MCF 10A (cell line): ENCODE measurements around the gene ROPN1. TPM values are rescaled to one million over a fixed set of nuclear protein-coding genes. Genes with fewer than 3 reads are reported as not detected.

ENCODE experiments used
- BruUV-seq: library from RNA; stranded (reverse); fragments of 400-500 nt; replicated peaks from 2 replicates; lab custom pipeline; 2021; lab: Mats Ljungman, UMichigan
- CTCF ChIA-PET: fragments of 300-600 bp; sonication (Branson Sonifier 250); formaldehyde crosslinking; extraction: SDS; loops from one replicate; lab custom pipeline; 2021; ENCODE audit warnings: antibody characterized with exemption, inconsistent platforms; lab: Yijun Ruan, JAX
- POLR2A ChIA-PET: fragments of 300-600, 350-650 bp; sonication (Branson Sonifier 250); formaldehyde crosslinking; extraction: SDS; loops from one replicate; lab custom pipeline; 2020; ENCODE audit warnings: antibody characterized with exemption, inconsistent platforms; lab: Yijun Ruan, JAX
- DNase-seq: peaks from one replicate; pipeline ENCODE4 v3.0.0-alpha.2; 2018; ENCODE audit not compliant: unreplicated experiment
- H3K27ac Mint-ChIP-seq: one replicate; pipeline ENCODE4 v1.8.0; 2022; ENCODE audit warnings: mild to moderate bottlenecking, low read depth, mixed read lengths; ENCODE audit not compliant: unreplicated experiment
- H3K27me3 Mint-ChIP-seq: one replicate; pipeline ENCODE4 v1.8.0; 2022; ENCODE audit warnings: mixed read lengths; ENCODE audit not compliant: insufficient read depth, unreplicated experiment
- H3K36me3 Mint-ChIP-seq: one replicate; pipeline ENCODE4 v1.8.0; 2022; ENCODE audit warnings: mild to moderate bottlenecking, moderate library complexity, mixed read lengths; ENCODE audit not compliant: insufficient read depth, unreplicated experiment
- H3K4me1 Mint-ChIP-seq: one replicate; pipeline ENCODE4 v1.8.0; 2022; ENCODE audit warnings: mixed read lengths; ENCODE audit not compliant: insufficient read depth, unreplicated experiment
- H3K4me3 Mint-ChIP-seq: one replicate; pipeline ENCODE4 v1.8.0; 2022; ENCODE audit warnings: mild to moderate bottlenecking, moderate library complexity, mixed read lengths; ENCODE audit not compliant: unreplicated experiment
- H3K9me3 Mint-ChIP-seq: one replicate; pipeline ENCODE4 v1.8.0; 2022; ENCODE audit warnings: mixed read lengths; ENCODE audit not compliant: unreplicated experiment
- intact Hi-C: fragments of 100-400 bp; cut with micrococcal nuclease; formaldehyde crosslinking; loops from 2 replicates; pipeline ENCODE4 v1.14.1; 2022
- total RNA-seq: library from RNA; stranded (reverse); gene quantifications from 2 replicates; pipeline ENCODE4 v1.2.3, GENCODE V29; 2022
- TF ChIP-seq, protein P1 (sequence below): fragments of 200-600 bp; IDR thresholded peaks from one replicate; pipeline ENCODE4 v1.8.0; 2022; ENCODE audit warnings: antibody characterized with exemption, mild to moderate bottlenecking; ENCODE audit not compliant: unreplicated experiment

The ROPN1 gene
- total RNA-seq, 1 experiment from 2014 or later = not detected

DNA sequence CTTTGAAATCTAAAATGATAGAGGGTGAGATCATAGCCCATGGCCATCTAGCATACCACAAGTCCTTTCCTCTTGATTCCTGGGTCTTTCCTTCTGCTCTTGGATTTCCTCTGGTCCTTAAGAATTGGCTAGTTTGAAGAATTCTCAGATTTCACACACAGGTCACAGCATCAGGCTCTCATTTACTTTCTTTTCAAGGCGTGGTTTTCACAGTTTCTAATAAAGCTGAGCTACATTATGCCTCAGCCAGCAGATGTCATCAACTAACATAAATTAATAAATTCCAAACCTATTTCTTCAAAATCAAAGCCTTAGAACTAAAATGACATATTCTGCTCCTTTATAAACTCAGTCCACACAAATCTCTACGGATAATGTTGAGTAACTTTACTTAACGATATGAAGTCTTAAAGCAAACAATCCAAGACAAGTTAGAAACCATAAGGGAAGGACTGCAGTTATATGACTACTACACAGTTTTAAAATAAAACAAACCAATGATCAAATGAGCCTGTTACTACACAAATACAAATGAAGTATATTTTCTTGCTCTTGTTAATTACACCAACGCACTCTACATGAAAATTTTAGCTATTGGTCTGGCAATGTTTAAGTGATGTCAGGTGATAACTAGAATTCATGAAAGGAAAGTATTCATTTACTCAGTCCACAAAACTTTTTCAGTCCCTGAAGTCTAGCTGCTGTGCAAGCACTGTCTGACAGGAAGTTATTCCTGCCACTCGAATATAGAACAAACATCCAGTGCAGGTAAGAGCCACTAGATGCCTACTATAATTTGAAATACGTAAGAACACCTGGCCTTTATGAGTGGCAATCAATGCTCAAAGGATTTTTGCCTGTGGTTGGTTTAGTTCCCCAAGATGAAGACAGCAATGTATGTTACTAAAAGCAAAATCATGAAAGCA is 40.1 kb downstream of the ROPN1 start:
- no peaks in the 10 kb centered on the region for H3K9me3 Mint-ChIP-seq
- CTCF ChIA-PET = interaction anchor here (0.6 kb wide), 2 partner anchors 25 to 516 kb away, joined by 3 to 4 read pairs; no protein-coding TSS in a partner anchor

DNA sequence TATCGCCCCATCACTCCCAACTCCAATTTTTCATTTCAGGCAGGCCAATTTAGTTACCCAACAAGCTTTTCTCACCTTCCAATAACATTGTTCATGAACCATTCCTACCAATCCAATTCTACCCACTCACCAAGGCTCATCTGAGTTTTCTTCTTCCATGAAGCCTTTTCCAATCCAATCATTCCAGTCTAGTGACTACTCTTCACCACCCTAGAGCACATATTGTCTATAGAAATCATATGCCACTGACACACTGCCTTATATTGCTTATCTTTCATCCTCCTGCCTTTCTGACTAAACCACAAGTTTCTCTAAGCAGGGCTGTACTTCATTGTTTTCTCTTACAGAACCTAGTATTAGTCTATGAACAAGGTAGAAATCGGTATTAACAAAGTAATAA is 42.3 kb downstream of the ROPN1 start:
- H3K27me3 Mint-ChIP-seq = no peaks in the 10 kb centered on the region
- no TSS peak for BruUV-seq
- intact Hi-C loops = no loop called here
- H3K4me1 Mint-ChIP-seq = no peaks in the 10 kb centered on the region
- no peak overlapping the region for H3K4me3 Mint-ChIP-seq
- ChIA-PET POLR2A (interaction anchor here (1.3 kb wide), 1 partner anchor 10 kb away, joined by 7 read pairs; the partner anchor contains the start of gene CCDC14), CTCF (interaction anchor here (0.6 to 0.7 kb wide), 2 partner anchors 12 to 380 kb away, joined by 3 to 4 read pairs; partner anchors contain the start of gene CCDC14)
- no peaks in the 10 kb centered on the region for H3K9me3 Mint-ChIP-seq
- peaks cover 30% of the 10 kb centered on the region for H3K36me3 Mint-ChIP-seq
- TF ChIP-seq, protein P1, sequence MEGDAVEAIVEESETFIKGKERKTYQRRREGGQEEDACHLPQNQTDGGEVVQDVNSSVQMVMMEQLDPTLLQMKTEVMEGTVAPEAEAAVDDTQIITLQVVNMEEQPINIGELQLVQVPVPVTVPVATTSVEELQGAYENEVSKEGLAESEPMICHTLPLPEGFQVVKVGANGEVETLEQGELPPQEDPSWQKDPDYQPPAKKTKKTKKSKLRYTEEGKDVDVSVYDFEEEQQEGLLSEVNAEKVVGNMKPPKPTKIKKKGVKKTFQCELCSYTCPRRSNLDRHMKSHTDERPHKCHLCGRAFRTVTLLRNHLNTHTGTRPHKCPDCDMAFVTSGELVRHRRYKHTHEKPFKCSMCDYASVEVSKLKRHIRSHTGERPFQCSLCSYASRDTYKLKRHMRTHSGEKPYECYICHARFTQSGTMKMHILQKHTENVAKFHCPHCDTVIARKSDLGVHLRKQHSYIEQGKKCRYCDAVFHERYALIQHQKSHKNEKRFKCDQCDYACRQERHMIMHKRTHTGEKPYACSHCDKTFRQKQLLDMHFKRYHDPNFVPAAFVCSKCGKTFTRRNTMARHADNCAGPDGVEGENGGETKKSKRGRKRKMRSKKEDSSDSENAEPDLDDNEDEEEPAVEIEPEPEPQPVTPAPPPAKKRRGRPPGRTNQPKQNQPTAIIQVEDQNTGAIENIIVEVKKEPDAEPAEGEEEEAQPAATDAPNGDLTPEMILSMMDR = no peak
- H3K27ac Mint-ChIP-seq = no peak overlapping the region
- no peak for DNase-seq

More for the DNA sequence above, 40.1 kb downstream of the ROPN1 start:
- H3K4me1 Mint-ChIP-seq = no peaks in the 10 kb centered on the region
- no peaks in the 10 kb centered on the region for H3K27me3 Mint-ChIP-seq
- POLR2A ChIA-PET = interaction anchor here (0.7 to 1.7 kb wide), 2 partner anchors 9 to 428 kb away, joined by 3 to 6 read pairs; partner anchors contain the start of gene CCDC14
- H3K27ac Mint-ChIP-seq = no peak overlapping the region
- DNase-seq = no peak
- BruUV-seq = no TSS peak
- intact Hi-C loops = no loop called here
- H3K36me3 Mint-ChIP-seq = peaks cover 19% of the 10 kb centered on the region
- TF ChIP-seq, protein P1 = no peak
- no peak overlapping the region for H3K4me3 Mint-ChIP-seq

DNA sequence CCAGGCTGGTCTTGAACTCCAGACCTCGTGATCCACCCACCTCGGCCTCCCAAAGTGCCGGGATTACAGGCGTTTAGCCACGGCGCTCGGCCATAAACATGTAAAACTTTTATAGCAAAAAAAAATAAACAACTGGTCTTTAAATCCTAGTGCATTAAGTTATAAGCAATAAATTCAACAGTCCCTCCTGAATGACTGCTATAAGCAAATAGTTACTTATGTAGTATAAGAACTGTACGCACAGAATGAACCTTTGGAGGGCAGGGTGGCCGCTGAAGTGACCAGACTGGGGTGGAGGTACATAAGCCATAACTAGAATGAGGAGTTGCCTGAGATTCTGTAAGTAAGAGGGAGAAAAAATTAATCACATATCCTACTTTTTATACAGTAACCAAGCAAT is 43.5 kb downstream of the ROPN1 start:
- Mint-ChIP-seq H3K4me3 (no peak overlapping the region), H3K36me3 (peaks cover 36% of the 10 kb centered on the region), H3K4me1 (no peaks in the 10 kb centered on the region), H3K27ac (no peak overlapping the region), H3K27me3 (no peaks in the 10 kb centered on the region), H3K9me3 (no peaks in the 10 kb centered on the region)
- ChIA-PET CTCF (no interaction called here), POLR2A (no interaction called here)
- TF ChIP-seq, protein P1 = no peak
- BruUV-seq = no TSS peak
- intact Hi-C loops = no loop called here
- no peak for DNase-seq

DNA sequence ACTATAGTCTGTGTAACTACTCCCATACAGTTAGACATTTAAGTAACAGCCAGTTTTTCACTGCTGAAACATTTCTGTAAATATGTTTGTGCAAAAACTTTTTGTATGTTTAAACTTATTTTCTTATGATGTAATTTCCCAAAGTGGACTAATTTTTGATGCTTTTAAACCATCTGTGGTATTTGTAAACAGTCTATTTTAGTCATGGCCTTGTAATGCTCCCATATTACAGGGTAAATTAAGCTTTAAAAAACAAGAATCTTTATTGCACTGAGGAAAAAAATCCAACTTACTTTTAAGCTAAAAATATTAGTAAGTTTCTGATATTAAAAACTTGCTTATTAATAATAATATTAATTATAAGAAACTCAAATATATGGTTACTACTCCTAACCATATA is 44.4 kb downstream of the ROPN1 start:
- CTCF ChIA-PET = no interaction called here
- H3K9me3 Mint-ChIP-seq = no peaks in the 10 kb centered on the region
- H3K36me3 Mint-ChIP-seq = peaks cover 32% of the 10 kb centered on the region
- POLR2A ChIA-PET = interaction anchor here (0.9 to 1.1 kb wide), 2 partner anchors 12 to 13 kb away, joined by 4 to 5 read pairs; partner anchors contain the start of gene CCDC14
- H3K4me3 Mint-ChIP-seq = no peak overlapping the region
- DNase-seq = no peak
- no peaks in the 10 kb centered on the region for H3K4me1 Mint-ChIP-seq
- TF ChIP-seq, protein P1 = no peak
- intact Hi-C loops = no loop called here
- no peak overlapping the region for H3K27ac Mint-ChIP-seq
- H3K27me3 Mint-ChIP-seq = no peaks in the 10 kb centered on the region
- no TSS peak for BruUV-seq
